ENCODE data around the gene CAMK2N2.

Gene CAMK2N2

GRCh38 chr3:184295771-184296170 is 34.4 kb upstream of the CAMK2N2 start:
- DNase-seq (ENCODE audit: low read depth in 1 of 2, low spot score in 1 of 2) = no peak
- TF ChIP-seq POLR2AphosphoS5 (IDR thresholded peaks at IDR 0.05; ENCODE audit: low read depth) (no peak), SPI1 (IDR thresholded peaks at IDR 0.05; ENCODE audit: borderline replicate concordance, low read depth) (no peak), CTCF (IDR thresholded peaks at IDR 0.05; ENCODE audit: insufficient read depth, low read length) (no peak), GABPA (IDR thresholded peaks at IDR 0.05; ENCODE audit: low read depth) (no peak)
- TF ChIP-seq, protein P1, sequence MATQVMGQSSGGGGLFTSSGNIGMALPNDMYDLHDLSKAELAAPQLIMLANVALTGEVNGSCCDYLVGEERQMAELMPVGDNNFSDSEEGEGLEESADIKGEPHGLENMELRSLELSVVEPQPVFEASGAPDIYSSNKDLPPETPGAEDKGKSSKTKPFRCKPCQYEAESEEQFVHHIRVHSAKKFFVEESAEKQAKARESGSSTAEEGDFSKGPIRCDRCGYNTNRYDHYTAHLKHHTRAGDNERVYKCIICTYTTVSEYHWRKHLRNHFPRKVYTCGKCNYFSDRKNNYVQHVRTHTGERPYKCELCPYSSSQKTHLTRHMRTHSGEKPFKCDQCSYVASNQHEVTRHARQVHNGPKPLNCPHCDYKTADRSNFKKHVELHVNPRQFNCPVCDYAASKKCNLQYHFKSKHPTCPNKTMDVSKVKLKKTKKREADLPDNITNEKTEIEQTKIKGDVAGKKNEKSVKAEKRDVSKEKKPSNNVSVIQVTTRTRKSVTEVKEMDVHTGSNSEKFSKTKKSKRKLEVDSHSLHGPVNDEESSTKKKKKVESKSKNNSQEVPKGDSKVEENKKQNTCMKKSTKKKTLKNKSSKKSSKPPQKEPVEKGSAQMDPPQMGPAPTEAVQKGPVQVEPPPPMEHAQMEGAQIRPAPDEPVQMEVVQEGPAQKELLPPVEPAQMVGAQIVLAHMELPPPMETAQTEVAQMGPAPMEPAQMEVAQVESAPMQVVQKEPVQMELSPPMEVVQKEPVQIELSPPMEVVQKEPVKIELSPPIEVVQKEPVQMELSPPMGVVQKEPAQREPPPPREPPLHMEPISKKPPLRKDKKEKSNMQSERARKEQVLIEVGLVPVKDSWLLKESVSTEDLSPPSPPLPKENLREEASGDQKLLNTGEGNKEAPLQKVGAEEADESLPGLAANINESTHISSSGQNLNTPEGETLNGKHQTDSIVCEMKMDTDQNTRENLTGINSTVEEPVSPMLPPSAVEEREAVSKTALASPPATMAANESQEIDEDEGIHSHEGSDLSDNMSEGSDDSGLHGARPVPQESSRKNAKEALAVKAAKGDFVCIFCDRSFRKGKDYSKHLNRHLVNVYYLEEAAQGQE (IDR thresholded peaks at IDR 0.05; ENCODE audit: insufficient replicate concordance, low read depth) = no peak
- H3K27ac ChIP-seq (replicated peaks) = no peak overlapping the region

GRCh38 chr3:184291738-184292445 is 30.5 kb upstream of the CAMK2N2 start:
- no peak for TF ChIP-seq GABPA (IDR thresholded peaks at IDR 0.05; ENCODE audit: low read depth)
- no peak for TF ChIP-seq POLR2AphosphoS5 (IDR thresholded peaks at IDR 0.05; ENCODE audit: low read depth)
- no peak overlapping the region for H3K27ac ChIP-seq (replicated peaks)
- DNase-seq (ENCODE audit: low read depth in 1 of 2, low spot score in 1 of 2) = no peak
- peaks cover 4% of the 10 kb centered on the region for H3K27me3 ChIP-seq (ENCODE audit: insufficient read depth, poor library complexity, severe bottlenecking)
- H3K4me3 ChIP-seq (replicated peaks; ENCODE audit: insufficient read depth, low read length) = no peak overlapping the region

More at GRCh38 chr3:184295771-184296170, 34.4 kb upstream of the CAMK2N2 start:
- H3K4me3 ChIP-seq (replicated peaks; ENCODE audit: insufficient read depth, low read length) = no peak overlapping the region
- H3K27me3 ChIP-seq (ENCODE audit: insufficient read depth, poor library complexity, severe bottlenecking) = no peaks in the 10 kb centered on the region

- H3K27me3 ChIP-seq (ENCODE audit: insufficient read depth, poor library complexity, severe bottlenecking) = peaks cover 4% of the 10 kb centered on the region
- no peak for DNase-seq (ENCODE audit: low read depth in 1 of 2, low spot score in 1 of 2)
- TF ChIP-seq CTCF (IDR thresholded peaks at IDR 0.05; ENCODE audit: insufficient read depth, low read length) (no peak), SPI1 (IDR thresholded peaks at IDR 0.05; ENCODE audit: borderline replicate concordance, low read depth) (no peak), GABPA (IDR thresholded peaks at IDR 0.05; ENCODE audit: low read depth) (no peak), POLR2AphosphoS5 (IDR thresholded peaks at IDR 0.05; ENCODE audit: low read depth) (no peak)
- TF ChIP-seq, protein P1 (IDR thresholded peaks at IDR 0.05; ENCODE audit: insufficient replicate concordance, low read depth) = no peak
Measured at GRCh38 chr3:184291044-184291737, 29.8 kb upstream of the CAMK2N2 start.

GRCh38 chr3:184290331-184290730 is 29.0 kb upstream of the CAMK2N2 start:
- no peak for DNase-seq (ENCODE audit: low read depth in 1 of 2, low spot score in 1 of 2)
- H3K4me3 ChIP-seq (replicated peaks; ENCODE audit: insufficient read depth, low read length) = no peak overlapping the region
- TF ChIP-seq GABPA (IDR thresholded peaks at IDR 0.05; ENCODE audit: low read depth) (no peak), POLR2AphosphoS5 (IDR thresholded peaks at IDR 0.05; ENCODE audit: low read depth) (no peak), CTCF (IDR thresholded peaks at IDR 0.05; ENCODE audit: insufficient read depth, low read length) (no peak)
- H3K27me3 ChIP-seq (ENCODE audit: insufficient read depth, poor library complexity, severe bottlenecking) = peaks cover 4% of the 10 kb centered on the region
- H3K27ac ChIP-seq (replicated peaks) = no peak overlapping the region

More at GRCh38 chr3:184291044-184291737, 29.8 kb upstream of the CAMK2N2 start:
- Histone ChIP-seq H3K4me3 (replicated peaks; ENCODE audit: insufficient read depth, low read length) (no peak overlapping the region), H3K27ac (replicated peaks) (no peak overlapping the region)

Data from HL-60 (cell line).